EL (cell line): ENCODE results near the gene FRMD1.

Experiments used
- DNase-seq: peaks from one replicate; pipeline ENCODE4 v3.0.0-alpha.2; 2016

The FRMD1 gene

GRCh38 chr6:168078943-168079405 is at the start of gene FRMD1:
FRMD1 (minus strand) TSS chr6:168079212; CDS start chr6:168079094, 118 bp downstream.
- no peak for DNase-seq

GRCh38 chr6:168128006-168128630 is 49.1 kb upstream of the FRMD1 start:
- no peak for DNase-seq

DNA sequence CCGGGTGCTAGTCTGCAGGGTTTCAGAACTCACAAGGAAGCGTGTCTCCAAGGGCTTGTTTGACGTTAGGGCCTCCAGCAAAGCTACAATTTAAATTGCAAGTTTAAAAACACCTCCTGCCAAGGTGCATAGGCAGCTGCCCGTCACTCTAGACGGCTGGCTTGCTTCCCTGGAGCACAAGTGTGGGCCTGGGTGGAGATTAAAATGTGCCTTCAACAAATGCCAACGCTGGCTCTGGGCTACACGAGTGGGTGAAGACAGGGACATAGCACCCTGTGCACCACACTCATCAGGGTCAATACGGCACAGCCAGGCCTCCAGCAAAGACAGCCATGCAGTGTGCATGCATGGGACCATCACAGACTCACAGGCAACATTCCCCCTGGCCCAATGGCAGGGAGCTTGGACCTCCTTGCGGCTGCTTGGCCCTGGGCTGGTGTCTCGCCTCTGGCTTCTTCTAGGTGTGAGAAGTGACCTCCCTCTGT is 48.4 kb upstream of the FRMD1 start:
- DNase-seq: no peak

GRCh38 chr6:168126566-168127383 is 47.8 kb upstream of the FRMD1 start:
- no peak for DNase-seq

DNA sequence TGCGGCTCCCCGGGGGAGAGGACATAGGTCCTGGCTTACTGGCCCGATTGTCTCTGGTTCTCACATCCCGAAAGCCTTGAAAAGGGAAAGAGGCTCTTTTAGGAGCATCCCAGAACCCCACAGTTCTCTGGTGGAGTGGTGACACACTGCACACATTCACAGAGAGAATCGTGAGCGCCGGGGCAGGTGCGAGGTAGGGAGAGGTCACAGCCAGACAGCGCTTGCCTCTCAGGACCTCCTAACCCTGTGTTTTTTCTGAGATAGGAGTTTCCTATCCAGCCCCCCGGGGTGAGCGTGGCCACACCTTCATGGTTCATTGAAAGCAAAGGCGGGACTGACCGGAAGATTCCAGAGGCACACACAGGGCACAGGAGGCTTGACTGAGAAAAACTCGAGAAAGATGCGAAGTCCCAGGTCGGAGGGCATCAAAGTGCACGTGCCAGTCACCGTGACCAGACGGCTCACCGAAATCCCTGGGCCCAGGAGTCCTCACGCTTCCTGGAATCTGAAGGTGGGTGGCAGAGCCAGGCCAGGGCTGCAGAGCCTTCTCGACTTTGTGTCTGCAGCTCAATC is 46.5 kb upstream of the FRMD1 start:
- no peak for DNase-seq

- no peak for DNase-seq
Observed at GRCh38 chr6:168124921-168125320, 45.9 kb upstream of the FRMD1 start.

DNA sequence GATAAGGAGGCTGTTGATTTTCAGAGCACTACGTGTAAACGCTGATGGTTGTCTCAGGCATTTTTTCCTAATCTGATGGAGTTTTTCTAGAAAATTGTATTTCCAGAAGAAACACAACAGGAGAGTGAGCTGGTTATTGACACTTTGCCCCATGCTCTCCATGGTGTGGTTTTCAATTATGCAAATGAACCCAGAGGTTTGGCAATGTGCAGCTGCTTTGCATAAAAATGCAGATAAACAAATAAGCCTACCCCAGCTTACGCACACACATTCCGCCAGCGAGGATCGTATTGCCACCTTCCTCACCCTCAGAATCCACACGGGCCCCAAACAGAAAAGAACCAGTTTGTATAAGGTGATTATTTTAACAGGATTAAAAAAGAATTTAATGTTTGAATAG is 45.1 kb upstream of the FRMD1 start:
- DNase-seq: no peak

- DNase-seq: no peak
Observed at GRCh38 chr6:168123165-168123911, 44.3 kb upstream of the FRMD1 start.

DNA sequence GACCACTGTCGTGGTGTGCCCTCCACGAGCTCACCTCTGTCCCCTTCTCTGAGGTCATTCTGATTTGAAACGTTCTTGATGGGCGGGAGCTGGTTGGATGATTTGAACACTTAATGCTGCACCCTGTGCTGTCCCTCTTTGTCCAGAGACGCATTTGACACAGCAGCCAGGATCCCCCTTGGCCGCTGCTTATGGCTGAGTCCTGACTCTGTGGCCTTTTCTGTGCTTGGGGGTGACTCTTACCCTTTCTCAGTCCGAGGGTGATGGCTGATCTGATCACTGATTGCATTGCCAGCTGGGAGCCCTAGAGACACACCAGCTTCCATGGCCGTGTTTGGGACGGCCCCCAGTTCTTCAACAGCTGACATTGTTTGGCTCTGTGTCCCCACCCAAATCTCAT is 43.5 kb upstream of the FRMD1 start:
- no peak for DNase-seq

- DNase-seq: no peak
Observed at GRCh38 chr6:168122011-168122410, 43.0 kb upstream of the FRMD1 start.

- DNase-seq: no peak
Observed at GRCh38 chr6:168121303-168121665, 42.3 kb upstream of the FRMD1 start.

DNA sequence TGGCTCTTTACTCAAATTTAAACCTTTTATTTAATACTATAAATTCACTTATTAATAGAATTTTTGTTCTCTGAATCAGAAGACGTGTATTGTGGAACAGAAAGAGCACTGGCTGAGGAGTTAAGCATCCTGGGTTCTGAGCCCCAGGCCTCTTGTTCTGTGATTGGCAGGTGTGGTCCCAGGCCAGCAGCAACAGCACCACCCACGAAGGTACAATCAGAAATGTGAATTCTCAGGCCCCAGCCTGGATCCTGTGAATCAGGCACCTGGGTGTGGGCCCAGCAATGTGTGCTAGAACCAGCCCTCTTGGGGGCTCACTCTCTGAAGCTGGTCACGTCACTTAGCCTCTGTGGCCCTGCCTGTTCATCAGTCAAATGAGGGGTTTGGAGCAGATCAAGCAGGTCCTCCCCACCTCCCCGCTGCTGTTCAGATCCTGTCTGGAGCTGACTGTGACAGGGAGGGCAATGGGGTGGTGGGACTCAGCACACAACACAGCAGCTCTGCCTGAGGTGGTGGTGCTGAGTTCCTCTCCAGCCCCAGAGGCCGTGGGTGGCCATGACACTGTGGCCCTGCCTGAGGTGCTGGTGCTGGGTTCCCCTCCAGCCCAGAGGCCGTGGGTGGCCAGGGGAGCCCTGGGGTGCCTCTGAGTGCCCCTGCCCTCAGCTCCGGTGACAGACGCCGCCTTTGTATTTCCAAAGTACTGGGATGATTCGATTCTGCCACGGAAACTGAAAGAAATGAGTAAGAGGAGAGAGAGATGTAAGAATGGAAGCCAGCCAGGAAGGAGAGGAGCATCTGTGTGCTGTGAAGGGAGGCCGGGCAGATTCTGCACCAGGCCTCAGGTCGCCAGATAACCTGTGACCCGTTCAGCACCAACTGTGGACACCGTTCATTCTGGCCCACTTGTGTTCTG is 41.6 kb upstream of the FRMD1 start:
- DNase-seq: no peak

- DNase-seq: no peak
Observed at GRCh38 chr6:168119539-168119938, 40.5 kb upstream of the FRMD1 start.

- DNase-seq: no peak
Observed at GRCh38 chr6:168118935-168119334, 39.9 kb upstream of the FRMD1 start.

GRCh38 chr6:168117942-168118341 is 38.9 kb upstream of the FRMD1 start:
- DNase-seq: no peak

DNA sequence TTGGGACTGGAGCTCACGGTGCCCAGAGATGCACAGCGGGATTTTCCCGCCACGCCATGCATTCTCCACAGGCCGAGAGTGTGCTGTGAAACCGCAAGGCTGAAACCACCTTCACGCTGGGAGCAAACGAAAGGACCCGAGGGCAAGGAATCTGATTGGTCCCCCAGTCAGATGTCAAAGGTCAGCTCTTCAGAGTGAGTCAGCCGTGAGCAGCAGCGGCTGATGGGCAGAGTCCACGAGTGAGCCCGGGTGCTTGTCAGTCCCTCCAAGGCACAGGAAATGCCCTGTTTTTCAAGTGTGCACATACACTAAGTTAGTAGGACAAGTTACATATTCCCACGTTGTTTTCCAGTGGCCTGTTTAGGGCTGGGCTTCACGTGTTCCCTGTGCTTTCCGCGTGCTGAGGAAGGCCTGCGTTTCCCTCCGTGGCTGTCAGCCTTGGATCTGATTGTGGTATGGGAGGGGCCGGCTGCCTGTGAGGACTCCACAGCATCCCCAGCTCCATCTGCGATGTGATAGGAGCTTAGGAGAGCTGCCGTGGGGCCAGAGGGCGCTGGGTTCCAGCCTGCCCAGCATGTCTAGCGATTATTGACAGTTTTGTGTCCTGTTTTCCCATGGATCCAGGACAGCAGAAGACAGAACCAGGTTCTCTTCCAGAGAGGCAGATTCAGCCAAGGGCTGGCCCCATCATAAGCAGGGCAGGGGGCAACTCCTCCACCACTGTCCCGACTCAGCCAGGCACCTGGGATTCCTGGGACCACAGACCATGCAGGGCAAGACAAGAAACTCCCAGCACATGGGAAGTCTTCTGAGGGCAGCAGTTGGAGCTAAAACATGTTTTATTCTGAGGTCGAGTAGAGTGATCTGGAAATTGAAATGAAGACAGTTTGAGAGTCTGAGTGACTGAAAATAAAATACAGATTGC is 38.2 kb upstream of the FRMD1 start:
- no peak for DNase-seq

- no peak for DNase-seq
Observed at GRCh38 chr6:168116438-168116974, 37.5 kb upstream of the FRMD1 start.

- no peak for DNase-seq
Observed at GRCh38 chr6:168115748-168116437, 36.9 kb upstream of the FRMD1 start.

GRCh38 chr6:168113226-168113625 is 34.2 kb upstream of the FRMD1 start:
- no peak for DNase-seq

DNA sequence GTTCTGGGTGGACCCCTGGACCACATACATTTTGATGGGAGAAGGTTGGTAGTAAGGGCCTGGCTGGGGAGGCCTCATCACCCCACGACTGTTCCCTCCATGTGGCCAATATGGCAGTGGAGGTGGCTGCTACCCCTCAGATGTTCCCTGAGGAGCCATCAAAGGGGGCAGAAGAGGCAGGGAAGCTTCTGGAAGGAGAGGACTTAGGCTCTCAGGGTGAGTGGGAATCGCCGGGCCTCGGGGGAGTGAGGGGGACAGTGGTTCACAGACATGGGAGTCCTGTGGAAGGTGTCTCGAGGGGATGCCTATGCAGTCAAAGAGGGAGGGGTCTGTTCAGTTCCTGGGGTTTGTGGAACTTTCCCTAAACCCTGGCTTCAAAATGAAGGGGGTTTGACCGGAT is 32.9 kb upstream of the FRMD1 start:
- no peak for DNase-seq
